HG03432 (cell line): ENCODE results near the gene ADAMTS16.

Experiments used
- ATAC-seq: cut with Tn5 transposase; IDR thresholded peaks from one replicate; pipeline ENCODE4 v1.9.1; 2021; ENCODE audit warnings: mild to moderate bottlenecking, moderate library complexity; ENCODE audit not compliant: unreplicated experiment

Gene ADAMTS16

DNA sequence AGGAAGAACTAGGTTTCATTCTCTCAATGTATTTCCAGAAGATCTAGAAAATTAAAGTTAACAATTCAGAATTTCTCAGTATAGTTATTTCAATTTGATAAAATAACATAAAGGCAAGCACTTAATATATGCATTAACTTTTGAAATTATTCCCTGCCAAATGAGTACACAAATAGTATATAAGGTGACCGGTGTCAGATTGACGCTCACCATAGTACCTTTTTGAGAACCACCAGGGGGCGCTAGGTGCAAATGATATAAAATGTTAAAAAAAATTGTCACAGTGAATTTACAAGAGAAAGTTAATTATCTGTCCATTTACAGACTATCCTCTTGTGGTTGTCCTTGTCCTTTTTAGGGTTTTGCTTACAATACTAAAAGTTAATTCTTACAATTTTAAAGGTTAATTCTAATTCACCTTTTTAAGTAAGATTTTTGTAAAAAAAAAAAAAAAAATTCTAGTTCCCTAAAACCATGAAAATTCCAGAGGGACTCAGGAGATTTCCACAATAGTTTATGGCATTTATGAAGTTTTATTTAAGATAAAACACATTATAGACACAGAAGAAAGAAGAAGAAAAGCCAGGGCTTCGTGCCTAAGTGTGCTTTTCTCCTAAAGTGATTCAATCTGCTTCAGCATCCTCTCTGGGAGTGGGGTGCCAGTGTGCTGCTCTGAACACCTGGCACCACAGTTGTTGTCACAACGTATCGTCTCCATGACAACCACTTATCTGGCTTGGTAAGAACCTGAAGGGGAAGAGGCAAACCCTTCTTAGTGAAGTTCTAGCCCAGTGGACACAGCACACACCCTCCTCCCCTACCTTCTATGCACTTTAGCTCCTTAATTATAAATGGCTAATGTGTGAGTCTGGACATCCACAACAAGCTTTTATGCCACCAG lies 1.7 kb downstream of the ADAMTS16 start:
- peak; percentile 71 for ATAC-seq

GRCh38 chr5:5144441-5144840 lies 4.3 kb downstream of the ADAMTS16 start:
- no peak for ATAC-seq

DNA sequence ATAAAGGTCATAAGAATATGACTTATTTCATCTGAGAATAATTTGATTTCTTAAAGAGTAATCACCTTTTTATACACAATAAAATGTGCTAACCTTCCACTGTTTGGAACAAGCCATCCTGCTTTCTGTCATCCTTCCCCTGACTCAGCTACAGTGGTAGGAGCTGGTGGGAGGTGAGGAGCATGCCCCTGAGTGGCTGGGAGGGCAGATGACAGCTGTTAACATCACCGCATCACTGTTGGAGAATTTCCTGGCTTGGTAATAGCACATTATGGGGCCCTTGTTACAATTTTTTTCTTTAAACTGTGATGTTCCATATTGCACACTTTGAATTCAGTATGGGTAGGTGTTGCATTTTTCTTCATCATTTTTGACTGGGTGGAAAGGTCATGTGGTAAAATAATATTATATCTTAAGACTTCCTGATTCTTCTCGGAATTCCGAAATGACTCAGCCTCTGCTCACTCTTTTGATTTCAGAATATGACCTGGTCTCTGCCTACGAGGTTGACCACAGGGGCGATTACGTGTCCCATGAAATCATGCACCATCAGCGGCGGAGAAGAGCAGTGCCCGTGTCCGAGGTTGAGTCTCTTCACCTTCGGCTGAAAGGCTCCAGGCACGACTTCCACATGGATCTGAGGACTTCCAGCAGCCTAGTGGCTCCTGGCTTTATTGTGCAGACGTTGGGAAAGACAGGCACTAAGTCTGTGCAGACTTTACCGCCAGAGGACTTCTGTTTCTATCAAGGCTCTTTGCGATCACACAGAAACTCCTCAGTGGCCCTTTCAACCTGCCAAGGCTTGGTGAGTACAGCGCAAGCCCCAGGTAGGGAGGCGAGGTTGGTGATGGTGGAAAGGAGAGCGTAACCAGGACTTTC lies 5.8 kb downstream of the ADAMTS16 start:
- ATAC-seq: no peak

GRCh38 chr5:5146530-5147160 lies 6.5 kb downstream of the ADAMTS16 start:
- no peak for ATAC-seq

GRCh38 chr5:5149154-5149553 lies 9.0 kb downstream of the ADAMTS16 start:
- peak; percentile 42 for ATAC-seq

DNA sequence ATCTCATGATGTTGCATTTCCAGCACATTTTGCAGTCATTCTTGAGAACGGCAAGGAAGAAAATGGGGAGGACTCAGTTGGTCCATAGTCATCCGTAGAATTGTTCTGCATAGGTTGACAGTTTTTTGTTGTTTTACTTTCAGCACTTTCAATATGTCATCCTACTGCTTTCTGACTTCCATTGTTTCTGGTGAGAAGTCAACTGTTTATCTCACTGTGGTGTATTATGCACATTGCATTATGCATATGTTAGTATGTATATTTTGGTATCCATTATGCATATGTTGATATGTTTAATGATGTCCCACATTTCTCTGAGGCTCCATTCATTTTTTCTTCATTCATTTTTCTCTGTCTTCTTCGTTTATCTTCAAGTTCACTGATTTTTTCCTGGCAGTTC lies 10.5 kb downstream of the ADAMTS16 start:
- no peak for ATAC-seq

GRCh38 chr5:5154733-5155132 lies 14.6 kb downstream of the ADAMTS16 start:
- no peak for ATAC-seq

GRCh38 chr5:5155617-5156016 lies 15.5 kb downstream of the ADAMTS16 start:
- no peak for ATAC-seq

DNA sequence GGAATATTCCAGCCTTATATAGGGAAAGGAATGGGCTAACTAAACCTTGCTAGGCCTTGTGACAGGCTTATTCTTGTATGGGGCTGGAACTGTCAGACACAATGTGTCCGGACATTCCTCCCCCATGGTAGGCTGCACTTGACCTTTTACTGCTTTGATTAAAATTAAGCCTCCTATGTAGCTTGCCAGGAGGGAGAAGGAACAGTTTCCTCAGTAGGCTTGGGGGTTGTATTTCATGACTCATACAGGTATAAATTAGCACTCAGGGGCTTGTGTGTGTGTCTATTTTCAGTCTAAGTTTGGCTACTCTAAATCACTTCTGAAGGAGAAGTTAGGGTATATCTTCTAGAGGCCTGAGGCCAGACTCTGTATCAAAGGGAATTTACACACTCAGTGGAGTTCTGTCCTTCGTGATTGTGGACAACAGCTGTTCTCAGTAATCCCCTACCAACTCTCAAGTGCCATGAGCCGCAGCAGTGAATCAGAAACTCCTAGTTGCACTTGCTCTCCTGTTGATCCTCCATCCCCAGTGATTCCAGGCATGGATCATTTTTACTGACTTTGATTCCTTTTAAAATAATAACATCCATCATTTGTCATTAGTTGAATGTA lies 16.4 kb downstream of the ADAMTS16 start:
- ATAC-seq: no peak

DNA sequence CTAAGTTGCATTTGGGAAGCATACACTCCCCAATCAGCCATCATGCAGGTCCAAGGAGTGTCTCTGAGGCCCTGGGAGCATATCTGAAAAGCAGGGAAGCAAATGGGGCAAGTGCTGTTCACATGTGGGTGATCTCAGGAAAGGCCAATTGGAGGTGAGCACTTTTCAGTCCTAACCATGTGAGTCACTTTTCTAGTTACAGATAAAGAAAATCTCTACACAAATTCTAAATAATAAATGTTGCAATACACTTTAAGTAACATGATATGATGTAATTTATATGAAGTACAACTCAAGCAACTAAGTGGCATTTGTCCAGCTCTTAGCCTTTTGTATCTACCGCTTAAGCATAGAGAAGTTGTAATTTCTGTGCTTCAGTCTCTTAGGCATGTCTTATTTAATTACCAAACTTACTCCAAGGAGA lies 18.4 kb downstream of the ADAMTS16 start:
- ATAC-seq: no peak

- no peak for ATAC-seq
These were observed 19.4 kb downstream of the ADAMTS16 start for GRCh38 chr5:5159282-5160103.

GRCh38 chr5:5164163-5164562 lies 24.0 kb downstream of the ADAMTS16 start:
- no peak for ATAC-seq

GRCh38 chr5:5165541-5166002 lies 25.4 kb downstream of the ADAMTS16 start:
- ATAC-seq: no peak

GRCh38 chr5:5169466-5169865 lies 29.3 kb downstream of the ADAMTS16 start:
- no peak for ATAC-seq

- no peak for ATAC-seq
These were observed 38.0 kb downstream of the ADAMTS16 start for GRCh38 chr5:5178136-5178535.

- no peak for ATAC-seq
These were observed 38.5 kb downstream of the ADAMTS16 start for GRCh38 chr5:5178580-5178979.

DNA sequence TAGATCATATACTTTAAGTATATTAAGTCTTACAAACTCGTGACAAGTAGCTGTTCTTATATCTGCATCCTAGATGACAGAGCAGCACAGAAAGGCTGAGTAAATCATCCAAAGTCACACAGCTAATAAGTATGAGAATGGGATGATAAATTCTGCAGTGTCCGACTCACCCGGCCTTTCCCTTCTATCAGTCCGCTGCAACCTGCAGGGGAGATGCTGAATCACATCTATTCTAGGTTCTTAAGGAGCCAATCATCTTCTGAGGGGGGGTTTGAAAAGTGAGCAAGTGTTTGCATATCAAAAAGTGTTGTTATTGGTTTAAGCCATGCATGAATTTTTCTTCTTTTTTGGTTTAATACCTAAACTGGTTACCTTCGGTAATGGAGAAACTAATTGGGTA lies 38.9 kb downstream of the ADAMTS16 start:
- ATAC-seq: no peak

GRCh38 chr5:5179597-5179996 lies 39.5 kb downstream of the ADAMTS16 start:
- ATAC-seq: no peak

GRCh38 chr5:5181650-5182324 lies 41.7 kb downstream of the ADAMTS16 start:
- ATAC-seq: no peak
